CD14-positive monocyte (primary cell): ENCODE results near the gene VSIR. TPM values are rescaled to one million over a fixed set of nuclear protein-coding genes. Genes with fewer than 3 reads are reported as not detected.

ENCODE experiments used
- DNase-seq, 3 donors: peaks; one replicate each; pipeline ENCODE4 v3.0.0-alpha.2; 2011 to 2022
- H2AFZ ChIP-seq: 2 replicates; pipeline ENCODE4 v1.6.0; 2012; ENCODE audit warnings: mild to moderate bottlenecking, low read depth, low read length, inconsistent platforms; ENCODE audit not compliant: insufficient read depth, poor library complexity, severe bottlenecking
- H3K27ac ChIP-seq, 2 donors: 1 replicate in 1 of 2; 2 replicates in 1 of 2; pipeline ENCODE4 v1.5.1; 2012 to 2013; ENCODE audit warnings: low read length in 2 of 2, control low read depth in 1 of 2, inconsistent platforms in 1 of 2, low read depth in 1 of 2, mild to moderate bottlenecking in 1 of 2
- H3K27me3 ChIP-seq, 2 donors: one replicate each; pipeline versions ENCODE4 v1.6.0 to v1.6.1; 2011 to 2013; ENCODE audit warnings: low read length in 2 of 2; ENCODE audit not compliant: control insufficient read depth in 2 of 2, insufficient read depth in 2 of 2
- H3K36me3 ChIP-seq, 2 donors: replicated peaks in 1 of 2; 1 replicate in 1 of 2; 2 replicates in 1 of 2; pipeline versions ENCODE4 v1.5.1 to v1.6.1; 2012 to 2013; ENCODE audit warnings: low read length in 2 of 2, control low read depth in 1 of 2, inconsistent platforms in 1 of 2, mild to moderate bottlenecking in 1 of 2; ENCODE audit not compliant: insufficient read depth in 2 of 2, control insufficient read depth in 1 of 2
- H3K4me1 ChIP-seq, 2 donors: 1 replicate in 1 of 2; 2 replicates in 1 of 2; pipeline versions ENCODE4 v1.5.1 to v1.6.1; 2012 to 2013; ENCODE audit warnings: low read length in 2 of 2, control low read depth in 1 of 2, inconsistent platforms in 1 of 2, mild to moderate bottlenecking in 1 of 2, moderate library complexity in 1 of 2; ENCODE audit not compliant: insufficient read depth in 2 of 2, control insufficient read depth in 1 of 2
- H3K4me2 ChIP-seq: replicated peaks from 2 replicates; pipeline ENCODE3; 2012; ENCODE audit warnings: low read length, moderate library complexity, mild to moderate bottlenecking; ENCODE audit not compliant: poor library complexity, severe bottlenecking; ENCODE audit errors: extremely low read depth
- H3K4me3 ChIP-seq, 3 experiments: fragments of 200-600 bp in 1 of 3; sonication (generic) in 1 of 3; replicated peaks in 1 of 3; 1 replicate in 2 of 3; 2 replicates in 1 of 3; pipeline ENCODE4 v1.5.1; 2011 to 2013; ENCODE audit warnings: low read length in 3 of 3, mild to moderate bottlenecking in 3 of 3, control low read depth in 2 of 3, low read depth in 2 of 3, inconsistent platforms in 1 of 3, moderate library complexity in 1 of 3
- H3K79me2 ChIP-seq: 2 replicates; pipeline ENCODE4 v1.6.0; 2012; ENCODE audit warnings: mild to moderate bottlenecking, control low read depth, inconsistent platforms, low read length, moderate library complexity; ENCODE audit not compliant: insufficient read depth
- H3K9ac ChIP-seq: 2 replicates; pipeline ENCODE4 v1.6.0; 2017; ENCODE audit warnings: low read length, mild to moderate bottlenecking; ENCODE audit not compliant: insufficient read depth, poor library complexity, severe bottlenecking
- H3K9me3 ChIP-seq, 2 donors: replicated peaks in 1 of 2; 1 replicate in 1 of 2; 2 replicates in 1 of 2; pipeline versions ENCODE4 v1.5.1 to v1.6.1; 2012 to 2013; ENCODE audit warnings: low read length in 2 of 2, control low read depth in 1 of 2; ENCODE audit not compliant: control insufficient read depth in 1 of 2, insufficient read depth in 1 of 2
- H4K20me1 ChIP-seq: 2 replicates; pipeline ENCODE4 v1.6.0; 2012; ENCODE audit warnings: mild to moderate bottlenecking, low read length, control low read depth, moderate library complexity; ENCODE audit not compliant: insufficient read depth
- H3K27ac Mint-ChIP-seq, 7 donors: one replicate each; pipeline ENCODE4 v1.8.0; 2020; ENCODE audit warnings: mild to moderate bottlenecking in 7 of 7, mixed read lengths in 7 of 7, moderate library complexity in 6 of 7, inconsistent platforms in 2 of 7
- H3K27me3 Mint-ChIP-seq, 3 donors: one replicate each; pipeline ENCODE4 v1.8.0; 2021 to 2022; ENCODE audit warnings: low read depth in 3 of 3, mild to moderate bottlenecking in 3 of 3, mixed read lengths in 3 of 3, moderate library complexity in 3 of 3, inconsistent platforms in 1 of 3
- H3K36me3 Mint-ChIP-seq, 2 donors: one replicate each; pipeline ENCODE4 v1.8.0; 2020; ENCODE audit warnings: mixed read lengths in 2 of 2, inconsistent platforms in 1 of 2, mild to moderate bottlenecking in 1 of 2
- H3K4me1 Mint-ChIP-seq: one replicate; pipeline ENCODE4 v1.8.0; 2020; ENCODE audit warnings: mild to moderate bottlenecking, mixed read lengths
- H3K4me3 Mint-ChIP-seq, 2 donors: one replicate each; pipeline ENCODE4 v1.8.0; 2020; ENCODE audit warnings: mild to moderate bottlenecking in 2 of 2, mixed read lengths in 2 of 2, moderate library complexity in 1 of 2
- H3K9me3 Mint-ChIP-seq, 7 donors: one replicate each; pipeline ENCODE4 v1.8.0; 2020 to 2022; ENCODE audit warnings: mixed read lengths in 7 of 7, mild to moderate bottlenecking in 6 of 7, moderate library complexity in 6 of 7, inconsistent platforms in 2 of 7
- CTCF ChIP-seq: fragments of 200-600 bp; IDR thresholded peaks from one replicate; pipeline ENCODE4 v1.8.0; 2022; ENCODE audit warnings: antibody characterized with exemption, mild to moderate bottlenecking
- WGBS: methylation state at CpG from one replicate; pipeline ENCODE4 v1.1.5; 2013; ENCODE audit warnings: missing lambda C conversion rate; ENCODE audit not compliant: insufficient coverage; 5-methylcytosine and 5-hydroxymethylcytosine counted together
- intact Hi-C, 2 donors: fragments of 100-400 bp; cut with micrococcal nuclease; formaldehyde crosslinking; loops; one replicate each; pipeline versions ENCODE4 v1.15.0 to v1.15.1; 2023
- polyA plus RNA-seq, 3 donors: library from polyadenylated mRNA; depleted of rRNA in 1 of 3; unstranded in 2 of 3; stranded (reverse) in 1 of 3; fragments of 300-500 nt in 2 of 3; fragments of >200 nt in 1 of 3; fragmentation: Illumina TruSeq in 2 of 3; gene quantifications; 1 replicate in 2 of 3; 2 replicates in 1 of 3; pipeline ENCODE4 v1.2.3, GENCODE V29; 2012 to 2021
- small RNA-seq: library from RNA; depleted of rRNA; stranded (forward); fragments of <200 nt; gene quantifications from one replicate; pipeline ENCODE3, GENCODE V24; 2012; ENCODE audit warnings: low read depth; ENCODE audit not compliant: insufficient read length

Gene VSIR
- polyA plus RNA-seq, 3 donors: 635 to 1,133 (median 801) TPM

- peak overlapping the region; percentile 10 to 92 for H3K27ac ChIP-seq
- H4K20me1 ChIP-seq: no peaks in the 10 kb centered on the region
- peaks cover 97% of the 10 kb centered on the region for H3K4me1 Mint-ChIP-seq
Measured at GRCh38 chr10:71697938-71698709, 75.2 kb downstream of the VSIR start.

More at GRCh38 chr10:71697938-71698709, 75.2 kb downstream of the VSIR start:
- peaks cover 16% of the 10 kb centered on the region for H3K79me2 ChIP-seq
- H3K4me1 ChIP-seq: peaks cover 98 to 100% of the 10 kb centered on the region in 2 donors
- TF ChIP-seq CTCF: no peak
- no peaks in the 10 kb centered on the region for H3K27me3 ChIP-seq
- no peaks in the 10 kb centered on the region for H3K9me3 ChIP-seq
- Mint-ChIP-seq H3K27ac (peak overlapping the region in 5 of 7 donors; percentile 1 to 78 (median 67)), H3K36me3 (peaks cover 12 to 28% of the 10 kb centered on the region in 2 donors), H3K9me3 (peaks cover 0 to 2% (median 0%) of the 10 kb centered on the region in 7 donors), H3K4me3 (peak overlapping the region in 1 of 2 donors; percentile 64), H3K27me3 (no peaks in the 10 kb centered on the region)
- WGBS: 91% methylated on average over 4 of the region's 7 CpGs
- no peak for DNase-seq
- H3K9ac ChIP-seq: no peak overlapping the region
- peak overlapping the region; percentile 72 for H3K4me2 ChIP-seq
- no peak overlapping the region for H2AFZ ChIP-seq
- intact Hi-C loops: no loop called here
- H3K4me3 ChIP-seq: peak overlapping the region in 1 of 3 experiments; percentile 58
- H3K36me3 ChIP-seq: no peaks in the 10 kb centered on the region

Small RNAs within 50 kb of the gene (small RNA-seq; reads per million reads assigned to genes)
- not detected for gene MIR7152

Other genes with a start within 250 kb of the VSIR start
- 1 to 10 TPM in 1 of 3 donors, under 1 TPM in 2; 0.18 to 2.4 (median 0.48) TPM for gene C10orf105, start 53.7 kb downstream of the VSIR start, polyA plus RNA-seq
- 1,000 to 10,000 TPM; 3,391 to 8,673 (median 7,346) TPM for gene PSAP, start 77.7 kb upstream of the VSIR start, polyA plus RNA-seq
- not detected for gene CHST3, start 190.9 kb upstream of the VSIR start, polyA plus RNA-seq